Heart left ventricle (tissue), 16 donors: ENCODE results near the gene LAIR2. TPM values are rescaled to one million over a fixed set of nuclear protein-coding genes. Genes with fewer than 3 reads are reported as not detected.
A peak's percentile ranks its signal among the peaks of the same experiment; 100 is the strongest.

ENCODE experiments used
- ATAC-seq, 4 donors: fragments of 200-7000 bp; cut with Tn5 transposase; one replicate each; pipeline ENCODE4 v1.9.1; 2020 to 2022; ENCODE audit warnings: moderate library complexity in 4 of 4, mild to moderate bottlenecking in 3 of 4, moderate number of reproducible peaks in 1 of 4
- DNase-seq, 5 donors: peaks; one replicate each; pipeline ENCODE4 v3.0.0-alpha.2; 2020
- H3K27ac ChIP-seq, 12 donors: fragments of 200-600 bp; sonication (generic) in 4 of 12; one replicate each; pipeline versions ENCODE4 v1.5.0 to v1.8.0; 2016 to 2022; ENCODE audit warnings: mild to moderate bottlenecking in 2 of 12
- H3K27me3 ChIP-seq, 9 donors: fragments of 200-600 bp; sonication (generic) in 2 of 9; one replicate each; pipeline versions ENCODE4 v1.5.1 to v1.8.0; 2016 to 2022; ENCODE audit warnings: mild to moderate bottlenecking in 3 of 9
- H3K36me3 ChIP-seq, 9 donors: fragments of 200-600 bp; sonication (generic) in 2 of 9; one replicate each; pipeline versions ENCODE4 v1.5.0 to v1.8.0; 2018 to 2022; ENCODE audit warnings: mild to moderate bottlenecking in 2 of 9
- H3K4me1 ChIP-seq, 12 donors: fragments of 200-600 bp; sonication (generic) in 4 of 12; one replicate each; pipeline versions ENCODE4 v1.5.0 to v1.8.0; 2016 to 2022; ENCODE audit warnings: mild to moderate bottlenecking in 3 of 12
- H3K4me3 ChIP-seq, 12 donors: fragments of 200-600 bp; sonication (generic) in 4 of 12; one replicate each; pipeline versions ENCODE4 v1.5.0 to v1.8.0; 2017 to 2022; ENCODE audit warnings: mild to moderate bottlenecking in 9 of 12, moderate library complexity in 4 of 12
- H3K9me3 ChIP-seq, 12 donors: fragments of 200-600 bp; sonication (generic) in 4 of 12; one replicate each; pipeline versions ENCODE4 v1.5.0 to v1.8.0; 2016 to 2022; ENCODE audit warnings: mild to moderate bottlenecking in 1 of 12
- POLR2A ChIP-seq, 2 donors: fragments of 450-650 bp; IDR thresholded peaks; one replicate each; pipeline ENCODE4 v1.6.1; 2017; ENCODE audit warnings: antibody characterized with exemption in 2 of 2, mild to moderate bottlenecking in 2 of 2, moderate library complexity in 2 of 2
- WGBS, 4 donors: extraction: QIAGEN DNeasy Blood & Tissue Kit in 2 of 4; methylation state at CpG; one replicate each; pipeline versions ENCODE4 v1.1.5 to v1.1.7; 2013 to 2018; 5-methylcytosine and 5-hydroxymethylcytosine counted together
- intact Hi-C, 10 donors: fragments of 100-400 bp; cut with DNase I; formaldehyde crosslinking; loops; one replicate each; pipeline versions ENCODE4 v1.11.1 to v1.14.2; 2022
- polyA plus RNA-seq, 2 donors: library from polyadenylated mRNA; stranded (reverse); fragments of 200-250 nt; gene quantifications; one replicate each; pipeline ENCODE4 v1.2.3, GENCODE V29; 2013
- total RNA-seq, 9 donors: library from RNA; depleted of rRNA in 2 of 9; stranded (reverse); fragments of >200 nt in 2 of 9; fragmentation: NEBNext Ultra II Directional in 3 of 9; extraction: Animal tissue kit (Norgen Biotek cat#: 25700) in 3 of 9; gene quantifications; one replicate each; pipeline versions ENCODE4 v1.1.0 to v1.2.4, GENCODE V29; 2016 to 2023
- TF ChIP-seq, protein P1 (sequence below), 12 donors: fragments of 200-600 bp; sonication (generic) in 4 of 12; IDR thresholded peaks; one replicate each; pipeline versions ENCODE4 v1.5.0 to v1.8.0; 2018 to 2022; ENCODE audit warnings: antibody characterized with exemption in 12 of 12, mild to moderate bottlenecking in 5 of 12
- donor health status: ischemic (EF 13 %, LVEDD 7.1; RV severe dilation, severe dysfunction).
- donor health status: healthy with polysubstance abuse.
- donor health status: DM: no; HTN: yes; CAD: no.
- donor health status: DM: no; HTN: no; CAD: no.
- donor health status: ischemic (EF 25% LVEDD 6.9; RV normal size, moderate dysfunction).
- donor health status: ischemic (EF 25% LVEDD 5.7; RV mildly dilated, moderate dysfunction).
- donor health status: healthy.
- donor health status: DM: yes; HTN: yes; CAD: no.
- donor health status: ischemic (EF 35%, LVEDD 5.7; RV mildly dilated, moderate dysfunction).
- donor health status: nonischemic (EF 11% LVEDD 7.7; RV severe dilation, severe dysfunction).
- donor health status: DM: yes; HTN: yes; CAD: no.
- donor health status: PGD.
- donor health status: ischemic (EF 29% LVEDD 5.4; RV normal size, mild dysfunction).
- donor health status: nonischemic (EF 23%, LVEDD 6.1; RV moderate dilation, normal function).

The LAIR2 gene
- total and polyA plus RNA-seq, 11 donors, result 2.4 TPM; not detected in 10

DNA sequence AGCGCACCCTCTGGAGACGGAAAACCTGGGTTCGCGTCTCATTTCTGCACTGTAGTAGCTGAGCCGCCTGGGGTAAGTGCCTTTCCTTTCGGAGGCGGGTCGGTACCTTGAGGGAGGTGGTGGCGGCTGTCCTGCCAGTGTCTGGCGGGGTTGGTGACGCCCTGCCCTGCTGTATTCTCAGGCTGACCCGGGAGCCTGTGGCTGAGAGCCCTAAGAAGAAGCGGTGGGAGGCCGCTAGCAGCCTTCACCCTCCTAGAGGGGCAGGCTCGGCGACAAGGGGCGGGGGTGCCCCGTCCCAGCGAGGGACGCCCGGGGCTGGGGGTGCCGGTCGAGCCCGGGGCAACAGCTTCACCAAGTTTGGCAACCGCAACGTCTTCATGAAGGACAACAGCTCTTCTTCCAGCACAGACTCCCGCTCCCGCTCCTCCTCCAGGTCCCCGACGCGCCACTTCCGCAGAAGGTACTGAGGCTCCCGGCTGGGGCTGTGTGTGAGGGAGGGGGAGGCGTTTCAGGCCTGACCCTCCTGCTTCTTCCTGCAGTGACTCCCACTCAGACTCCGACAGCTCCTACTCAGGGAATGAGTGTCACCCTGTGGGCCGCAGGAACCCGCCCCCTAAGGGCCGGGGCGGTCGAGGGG lies 46.7 kb upstream of the LAIR2 start:
- no peaks in the 10 kb centered on the region for H3K9me3 ChIP-seq
- H3K27me3 ChIP-seq, result no peaks in the 10 kb centered on the region
- intact Hi-C loops, result no loop called here
- TF ChIP-seq, protein P1, sequence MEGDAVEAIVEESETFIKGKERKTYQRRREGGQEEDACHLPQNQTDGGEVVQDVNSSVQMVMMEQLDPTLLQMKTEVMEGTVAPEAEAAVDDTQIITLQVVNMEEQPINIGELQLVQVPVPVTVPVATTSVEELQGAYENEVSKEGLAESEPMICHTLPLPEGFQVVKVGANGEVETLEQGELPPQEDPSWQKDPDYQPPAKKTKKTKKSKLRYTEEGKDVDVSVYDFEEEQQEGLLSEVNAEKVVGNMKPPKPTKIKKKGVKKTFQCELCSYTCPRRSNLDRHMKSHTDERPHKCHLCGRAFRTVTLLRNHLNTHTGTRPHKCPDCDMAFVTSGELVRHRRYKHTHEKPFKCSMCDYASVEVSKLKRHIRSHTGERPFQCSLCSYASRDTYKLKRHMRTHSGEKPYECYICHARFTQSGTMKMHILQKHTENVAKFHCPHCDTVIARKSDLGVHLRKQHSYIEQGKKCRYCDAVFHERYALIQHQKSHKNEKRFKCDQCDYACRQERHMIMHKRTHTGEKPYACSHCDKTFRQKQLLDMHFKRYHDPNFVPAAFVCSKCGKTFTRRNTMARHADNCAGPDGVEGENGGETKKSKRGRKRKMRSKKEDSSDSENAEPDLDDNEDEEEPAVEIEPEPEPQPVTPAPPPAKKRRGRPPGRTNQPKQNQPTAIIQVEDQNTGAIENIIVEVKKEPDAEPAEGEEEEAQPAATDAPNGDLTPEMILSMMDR (IDR thresholded peaks at IDR 0.05), result no peak
- TF ChIP-seq POLR2A (IDR thresholded peaks at IDR 0.05), result no peak
- peaks cover 2 to 37% (median 14%) of the 10 kb centered on the region in 12 donors for H3K4me1 ChIP-seq
- WGBS, 4 donors, result 92 to 94% (median 92%) methylated on average over 24 to 40 of the region's 40 CpGs
- no peak overlapping the region for H3K27ac ChIP-seq
- no peak overlapping the region for H3K4me3 ChIP-seq
- ATAC-seq, result no peak
- H3K36me3 ChIP-seq, result peaks cover 4 to 100% (median 99%) of the 10 kb centered on the region in 9 donors
- peak in 1 of 5 donors; percentile 9 for DNase-seq

DNA sequence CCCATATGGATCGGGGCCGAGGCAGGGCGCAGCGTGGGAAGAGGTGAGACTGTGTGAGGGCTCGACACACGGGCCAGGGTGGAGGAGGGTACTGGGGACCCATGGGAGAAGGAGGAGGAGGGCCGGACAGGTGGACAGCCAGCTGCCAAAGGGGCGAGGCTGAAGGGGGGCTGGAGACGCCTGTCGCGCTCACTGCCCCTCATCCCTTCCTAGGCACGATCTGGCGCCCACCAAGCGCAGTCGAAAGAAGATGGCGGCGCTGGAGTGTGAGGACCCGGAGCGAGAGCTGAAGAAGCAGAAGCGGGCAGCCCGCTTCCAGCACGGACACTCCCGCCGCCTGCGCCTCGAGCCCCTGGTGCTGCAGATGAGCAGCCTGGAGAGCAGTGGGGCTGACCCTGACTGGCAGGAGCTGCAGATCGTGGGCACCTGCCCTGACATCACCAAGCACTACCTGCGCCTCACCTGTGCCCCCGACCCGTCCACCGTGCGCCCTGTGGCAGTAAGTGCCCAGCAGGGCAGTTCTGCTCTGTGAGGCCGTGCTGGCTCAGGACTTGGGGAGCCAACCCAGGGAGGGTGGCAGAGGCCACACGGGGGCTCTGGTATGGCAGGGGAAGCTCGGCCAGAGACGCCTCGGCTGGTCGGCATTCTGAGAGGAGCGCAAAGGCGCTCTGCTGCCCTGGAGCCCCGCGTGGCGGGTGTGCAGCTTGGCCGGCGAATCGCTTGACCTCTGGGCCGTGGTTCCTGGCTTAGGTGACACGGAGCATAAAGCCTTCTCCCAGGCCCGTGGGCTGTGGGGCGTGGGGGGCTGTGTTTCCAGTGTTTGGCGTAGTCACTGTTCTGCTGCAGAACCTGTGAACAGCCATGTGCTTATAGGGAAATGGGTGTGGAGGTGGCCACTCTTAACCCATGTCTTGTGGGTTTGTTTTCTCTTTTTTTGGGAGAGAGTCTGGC lies 45.9 kb upstream of the LAIR2 start:
- intact Hi-C loops, result no loop called here
- Histone ChIP-seq H3K4me3 (no peak overlapping the region), H3K27me3 (no peaks in the 10 kb centered on the region), H3K9me3 (no peaks in the 10 kb centered on the region), H3K36me3 (peaks cover 4 to 100% (median 99%) of the 10 kb centered on the region in 9 donors), H3K4me1 (peaks cover 0 to 36% (median 12%) of the 10 kb centered on the region in 12 donors), H3K27ac (no peak overlapping the region)
- DNase-seq (no peak), ATAC-seq (no peak)
- no peak for TF ChIP-seq POLR2A (IDR thresholded peaks at IDR 0.05)
- TF ChIP-seq, protein P1 (IDR thresholded peaks at IDR 0.05), result no peak
- 91 to 94% (median 91%) methylated on average over 42 to 51 of the region's 51 CpGs for WGBS, 4 donors

DNA sequence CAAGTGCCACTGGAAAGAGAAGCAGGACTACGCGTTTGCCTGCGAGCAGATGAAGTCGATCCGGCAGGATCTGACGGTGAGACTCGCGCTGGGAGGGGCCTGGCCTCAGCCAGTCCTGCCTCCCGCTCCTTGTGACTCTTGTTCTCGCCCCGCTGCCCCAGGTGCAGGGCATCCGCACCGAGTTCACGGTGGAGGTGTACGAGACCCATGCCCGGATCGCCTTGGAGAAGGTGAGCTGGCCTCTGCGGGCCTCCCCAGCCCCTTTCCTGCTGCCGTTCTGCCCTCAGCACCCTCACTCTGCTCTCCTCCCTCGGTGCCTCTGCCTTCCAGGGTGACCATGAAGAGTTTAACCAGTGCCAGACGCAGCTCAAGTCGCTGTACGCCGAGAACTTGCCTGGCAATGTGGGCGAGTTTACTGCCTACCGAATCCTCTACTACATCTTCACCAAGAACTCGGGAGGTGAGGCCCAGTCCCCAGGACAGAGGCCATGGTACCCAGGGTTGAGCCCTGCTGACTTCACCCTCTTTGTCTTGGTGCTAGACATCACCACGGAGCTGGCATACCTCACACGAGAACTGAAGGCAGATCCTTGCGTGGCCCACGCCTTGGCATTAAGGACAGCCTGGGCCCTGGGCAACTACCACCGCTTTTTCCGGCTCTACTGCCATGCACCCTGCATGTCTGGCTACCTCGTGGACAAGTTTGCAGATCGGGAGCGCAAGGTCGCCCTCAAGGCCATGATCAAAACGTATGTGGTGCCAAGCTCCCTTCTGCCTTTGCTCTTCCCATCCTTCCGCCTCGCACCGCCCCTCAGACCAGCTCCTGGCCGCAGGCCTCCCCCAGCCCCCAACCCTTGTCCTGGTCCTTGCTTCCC lies 44.6 kb upstream of the LAIR2 start:
- no peaks in the 10 kb centered on the region for H3K27me3 ChIP-seq
- no peak overlapping the region for H3K27ac ChIP-seq
- DNase-seq (no peak), ATAC-seq (no peak)
- TF ChIP-seq, protein P1 (IDR thresholded peaks at IDR 0.05), result no peak
- no peak for TF ChIP-seq POLR2A (IDR thresholded peaks at IDR 0.05)
- no peaks in the 10 kb centered on the region for H3K9me3 ChIP-seq
- H3K36me3 ChIP-seq, result peaks cover 0 to 95% (median 90%) of the 10 kb centered on the region in 9 donors
- H3K4me3 ChIP-seq, result no peak overlapping the region
- intact Hi-C loops, result no loop called here
- 88 to 93% (median 90%) methylated on average over 42 of the region's 42 CpGs for WGBS, 4 donors
- peaks cover 0 to 42% (median 20%) of the 10 kb centered on the region in 12 donors for H3K4me1 ChIP-seq
